WTC11 (cell line): ENCODE results near the gene IRF2. TPM values are rescaled to one million over a fixed set of nuclear protein-coding genes. Genes with fewer than 3 reads are reported as not detected.

Experiments used
- ATAC-seq: fragments of 200-7000 bp; cut with Tn5 transposase; 2 replicates; pipeline ENCODE4 v1.10.0; 2021; ENCODE audit warnings: mild to moderate bottlenecking, moderate library complexity
- CTCF ChIA-PET: fragments of 300-600 bp; sonication (Branson Sonifier 250); formaldehyde crosslinking; loops from one replicate; lab custom pipeline; 2021; ENCODE audit warnings: antibody characterized with exemption; lab: Charles Lee
- POLR2A ChIA-PET: fragments of 350-600 bp; sonication (Branson Sonifier 250); formaldehyde crosslinking; loops from one replicate; lab custom pipeline; 2021; ENCODE audit warnings: antibody characterized with exemption; lab: Charles Lee
- DNase-seq: peaks from one replicate; pipeline ENCODE4 v3.0.0; 2021; ENCODE audit warnings: low spot score
- H3K27ac Mint-ChIP-seq: 2 replicates; pipeline ENCODE4 v1.8.0; 2021; ENCODE audit warnings: mixed read lengths
- H3K27me3 Mint-ChIP-seq: 2 replicates; pipeline ENCODE4 v1.8.0; 2021; ENCODE audit warnings: low read depth, mild to moderate bottlenecking, moderate library complexity, mixed read lengths
- H3K36me3 Mint-ChIP-seq: 2 replicates; pipeline ENCODE4 v1.8.0; 2021; ENCODE audit warnings: mixed read lengths
- H3K4me1 Mint-ChIP-seq: 2 replicates; pipeline ENCODE4 v1.8.0; 2022; ENCODE audit warnings: mixed read lengths
- H3K4me3 Mint-ChIP-seq: 2 replicates; pipeline ENCODE4 v1.8.0; 2021; ENCODE audit warnings: mild to moderate bottlenecking, moderate library complexity, mixed read lengths
- H3K9me3 Mint-ChIP-seq: 2 replicates; pipeline ENCODE4 v1.8.0; 2021; ENCODE audit warnings: mixed read lengths
- ETV6 ChIP-seq: sonication (generic); formaldehyde crosslinking; IDR thresholded peaks from 2 replicates; pipeline ENCODE4 v1.8.1; 2022; ENCODE audit warnings: mild to moderate bottlenecking, missing genetic modification reagents
- GRHL2 ChIP-seq: fragments of 250-450 bp; sonication (Bioruptor Pico); IDR thresholded peaks from 2 replicates; pipeline ENCODE4 v1.8.0; 2022; ENCODE audit warnings: mild to moderate bottlenecking, moderate library complexity; ENCODE audit not compliant: insufficient replicate concordance, severe bottlenecking
- JAZF1 ChIP-seq: fragments of 250-450 bp; sonication (Bioruptor Pico); IDR thresholded peaks from 2 replicates; pipeline ENCODE4 v1.9.0; 2021; ENCODE audit warnings: moderate library complexity, mild to moderate bottlenecking, inconsistent platforms
- JUN ChIP-seq: sonication (generic); formaldehyde crosslinking; IDR thresholded peaks from 2 replicates; pipeline ENCODE4 v1.8.0; 2023; ENCODE audit warnings: mild to moderate bottlenecking, missing genetic modification reagents
- KAT7 ChIP-seq: sonication (generic); formaldehyde crosslinking; IDR thresholded peaks from 2 replicates; pipeline ENCODE4 v1.8.1; 2023; ENCODE audit warnings: missing genetic modification reagents, mild to moderate bottlenecking, borderline replicate concordance
- MYBL2 ChIP-seq: sonication (generic); formaldehyde crosslinking; IDR thresholded peaks from 2 replicates; pipeline ENCODE4 v1.8.1; 2023; ENCODE audit warnings: mild to moderate bottlenecking, moderate library complexity, missing genetic modification reagents
- NR3C1 ChIP-seq: sonication (generic); formaldehyde crosslinking; conservative IDR thresholded peaks from 2 replicates; pipeline ENCODE4 v1.8.1; 2023; ENCODE audit warnings: low read depth, mild to moderate bottlenecking, missing genetic modification reagents
- RORB ChIP-seq: fragments of 250-450 bp; sonication (Bioruptor Pico); IDR thresholded peaks from 2 replicates; pipeline ENCODE4 v1.9.0; 2021; ENCODE audit warnings: mild to moderate bottlenecking
- SP1 ChIP-seq: sonication (generic); formaldehyde crosslinking; conservative IDR thresholded peaks from 2 replicates; pipeline ENCODE4 v1.8.1; 2022; ENCODE audit warnings: missing genetic modification reagents
- ZNF138 ChIP-seq: sonication (generic); formaldehyde crosslinking; conservative IDR thresholded peaks from 2 replicates; pipeline ENCODE4 v1.8.1; 2022; ENCODE audit warnings: mild to moderate bottlenecking, moderate library complexity, missing genetic modification reagents
- ZNF671 ChIP-seq: fragments of 250-450 bp; sonication (Bioruptor Pico); IDR thresholded peaks from 2 replicates; pipeline ENCODE4 v1.8.0; 2021; ENCODE audit warnings: mild to moderate bottlenecking
- total RNA-seq: library from RNA; stranded (reverse); gene quantifications from 3 replicates; pipeline ENCODE4 v1.2.3, GENCODE V29; 2021
- TF ChIP-seq, protein P1 (sequence below): sonication (generic); formaldehyde crosslinking; IDR thresholded peaks from 2 replicates; pipeline ENCODE4 v1.8.1; 2023; ENCODE audit warnings: mild to moderate bottlenecking, missing genetic modification reagents
- TF ChIP-seq, protein P2 (sequence below): fragments of 250-450 bp; sonication (Bioruptor Pico); IDR thresholded peaks from 2 replicates; pipeline ENCODE4 v2.1.2; 2022; ENCODE audit warnings: mild to moderate bottlenecking, moderate library complexity
- TF ChIP-seq, protein P3 (sequence below): sonication (generic); formaldehyde crosslinking; IDR thresholded peaks from 2 replicates; pipeline ENCODE4 v1.8.0; 2022; ENCODE audit warnings: mild to moderate bottlenecking, missing genetic modification reagents
- TF ChIP-seq, protein P4 (sequence below): sonication (generic); formaldehyde crosslinking; conservative IDR thresholded peaks from 2 replicates; pipeline ENCODE4 v1.8.1; 2022; ENCODE audit warnings: mild to moderate bottlenecking, missing genetic modification reagents
- TF ChIP-seq, protein P5 (sequence below): fragments of 250-450 bp; sonication (Bioruptor Pico); conservative IDR thresholded peaks from 2 replicates; pipeline ENCODE4 v1.9.0; 2021; ENCODE audit warnings: mild to moderate bottlenecking

Gene IRF2
- total RNA-seq, 1 experiment from 2014 or later, result 11.8 TPM

DNA sequence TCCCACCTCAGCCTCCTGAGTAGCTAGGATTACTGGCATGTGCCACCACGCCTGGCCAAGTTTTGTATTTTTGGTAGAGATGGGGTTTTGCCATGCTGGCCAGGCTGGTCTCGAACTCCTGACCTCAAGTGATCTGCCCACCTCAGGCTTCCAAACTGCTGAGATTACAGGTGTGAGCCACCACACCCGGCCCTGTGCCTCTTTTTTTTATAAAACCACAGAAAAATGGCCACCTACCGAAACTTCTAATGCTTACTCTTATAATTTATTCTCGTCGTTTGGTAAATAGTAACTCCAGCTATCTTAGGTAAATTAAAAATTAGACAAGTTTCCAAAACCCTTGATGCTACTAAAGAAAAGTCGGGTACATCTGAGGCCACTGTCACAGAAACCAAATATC is 54.4 kb downstream of the IRF2 start (continued):
- TF ChIP-seq, protein P1, sequence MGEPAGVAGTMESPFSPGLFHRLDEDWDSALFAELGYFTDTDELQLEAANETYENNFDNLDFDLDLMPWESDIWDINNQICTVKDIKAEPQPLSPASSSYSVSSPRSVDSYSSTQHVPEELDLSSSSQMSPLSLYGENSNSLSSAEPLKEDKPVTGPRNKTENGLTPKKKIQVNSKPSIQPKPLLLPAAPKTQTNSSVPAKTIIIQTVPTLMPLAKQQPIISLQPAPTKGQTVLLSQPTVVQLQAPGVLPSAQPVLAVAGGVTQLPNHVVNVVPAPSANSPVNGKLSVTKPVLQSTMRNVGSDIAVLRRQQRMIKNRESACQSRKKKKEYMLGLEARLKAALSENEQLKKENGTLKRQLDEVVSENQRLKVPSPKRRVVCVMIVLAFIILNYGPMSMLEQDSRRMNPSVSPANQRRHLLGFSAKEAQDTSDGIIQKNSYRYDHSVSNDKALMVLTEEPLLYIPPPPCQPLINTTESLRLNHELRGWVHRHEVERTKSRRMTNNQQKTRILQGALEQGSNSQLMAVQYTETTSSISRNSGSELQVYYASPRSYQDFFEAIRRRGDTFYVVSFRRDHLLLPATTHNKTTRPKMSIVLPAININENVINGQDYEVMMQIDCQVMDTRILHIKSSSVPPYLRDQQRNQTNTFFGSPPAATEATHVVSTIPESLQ (CRISPR knock-in tag), result no peak
- TF ChIP-seq NR3C1 (CRISPR knock-in tag), result no peak
- TF ChIP-seq JUN (CRISPR knock-in tag), result no peak
- TF ChIP-seq MYBL2 (CRISPR knock-in tag), result no peak

DNA sequence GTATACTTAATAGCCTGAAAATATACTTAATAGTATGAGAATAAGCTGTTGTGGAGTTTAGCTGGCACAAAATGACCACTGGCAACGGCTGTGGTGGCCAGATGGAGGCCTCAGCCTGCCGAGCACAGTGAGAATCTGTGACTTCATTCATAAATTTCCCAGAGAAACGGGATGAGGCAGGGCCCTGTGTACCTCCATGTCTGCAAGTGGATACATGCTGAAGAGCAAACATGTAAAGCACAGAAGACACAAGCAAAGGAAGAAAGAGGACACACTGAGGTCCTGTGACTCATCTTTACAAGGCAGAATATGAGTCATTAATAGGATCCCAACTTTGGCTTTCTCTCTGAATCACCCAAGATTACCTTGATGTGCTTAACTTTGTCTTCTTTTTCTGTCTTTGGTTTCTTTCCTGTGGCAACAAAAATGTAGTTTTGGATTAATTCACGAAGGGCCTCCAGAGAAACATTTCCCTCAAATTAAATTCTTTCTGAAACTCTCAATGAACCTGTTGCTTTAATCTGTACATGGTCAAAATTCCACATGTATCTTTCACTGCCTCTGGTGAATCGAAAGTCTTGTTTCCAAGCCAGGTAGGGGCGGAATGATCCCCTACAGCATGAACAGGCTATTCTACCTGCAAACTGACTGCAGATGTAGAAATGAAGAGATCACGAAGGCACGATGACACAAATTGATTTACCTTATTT is 56.4 kb downstream of the IRF2 start:
- peaks cover 3% of the 10 kb centered on the region; the same call in 1 of the 2 replicates for H3K27me3 Mint-ChIP-seq
- H3K4me1 Mint-ChIP-seq, result peaks cover 16% of the 10 kb centered on the region
- ChIA-PET CTCF (interaction anchor here (1.5 kb wide), 1 partner anchor 154 kb away, joined by 4 read pairs; no protein-coding TSS in a partner anchor), POLR2A (interaction anchor here (0.5 kb wide), 1 partner anchor 27 kb away, joined by 4 read pairs; no protein-coding TSS in a partner anchor)
- peaks cover 40% of the 10 kb centered on the region for H3K36me3 Mint-ChIP-seq
- ATAC-seq (no peak), DNase-seq (no peak)
- TF ChIP-seq ZNF138 (CRISPR knock-in tag) (no peak), SP1 (CRISPR knock-in tag) (no peak), JAZF1 (CRISPR knock-in tag) (no peak), ZNF671 (CRISPR knock-in tag) (no peak), GRHL2 (CRISPR knock-in tag) (no peak), KAT7 (CRISPR knock-in tag) (no peak), ETV6 (no peak), RORB (no peak)
- TF ChIP-seq, protein P2, sequence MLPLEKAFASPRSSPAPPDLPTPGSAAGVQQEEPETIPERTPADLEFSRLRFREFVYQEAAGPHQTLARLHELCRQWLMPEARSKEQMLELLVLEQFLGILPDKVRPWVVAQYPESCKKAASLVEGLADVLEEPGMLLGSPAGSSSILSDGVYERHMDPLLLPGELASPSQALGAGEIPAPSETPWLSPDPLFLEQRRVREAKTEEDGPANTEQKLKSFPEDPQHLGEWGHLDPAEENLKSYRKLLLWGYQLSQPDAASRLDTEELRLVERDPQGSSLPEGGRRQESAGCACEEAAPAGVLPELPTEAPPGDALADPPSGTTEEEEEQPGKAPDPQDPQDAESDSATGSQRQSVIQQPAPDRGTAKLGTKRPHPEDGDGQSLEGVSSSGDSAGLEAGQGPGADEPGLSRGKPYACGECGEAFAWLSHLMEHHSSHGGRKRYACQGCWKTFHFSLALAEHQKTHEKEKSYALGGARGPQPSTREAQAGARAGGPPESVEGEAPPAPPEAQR, result no peak
- TF ChIP-seq, protein P3, sequence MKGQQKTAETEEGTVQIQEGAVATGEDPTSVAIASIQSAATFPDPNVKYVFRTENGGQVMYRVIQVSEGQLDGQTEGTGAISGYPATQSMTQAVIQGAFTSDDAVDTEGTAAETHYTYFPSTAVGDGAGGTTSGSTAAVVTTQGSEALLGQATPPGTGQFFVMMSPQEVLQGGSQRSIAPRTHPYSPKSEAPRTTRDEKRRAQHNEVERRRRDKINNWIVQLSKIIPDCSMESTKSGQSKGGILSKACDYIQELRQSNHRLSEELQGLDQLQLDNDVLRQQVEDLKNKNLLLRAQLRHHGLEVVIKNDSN (CRISPR knock-in tag), result no peak
- TF ChIP-seq, protein P4, sequence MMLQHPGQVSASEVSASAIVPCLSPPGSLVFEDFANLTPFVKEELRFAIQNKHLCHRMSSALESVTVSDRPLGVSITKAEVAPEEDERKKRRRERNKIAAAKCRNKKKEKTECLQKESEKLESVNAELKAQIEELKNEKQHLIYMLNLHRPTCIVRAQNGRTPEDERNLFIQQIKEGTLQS (CRISPR knock-in tag), result no peak
- TF ChIP-seq, protein P5, sequence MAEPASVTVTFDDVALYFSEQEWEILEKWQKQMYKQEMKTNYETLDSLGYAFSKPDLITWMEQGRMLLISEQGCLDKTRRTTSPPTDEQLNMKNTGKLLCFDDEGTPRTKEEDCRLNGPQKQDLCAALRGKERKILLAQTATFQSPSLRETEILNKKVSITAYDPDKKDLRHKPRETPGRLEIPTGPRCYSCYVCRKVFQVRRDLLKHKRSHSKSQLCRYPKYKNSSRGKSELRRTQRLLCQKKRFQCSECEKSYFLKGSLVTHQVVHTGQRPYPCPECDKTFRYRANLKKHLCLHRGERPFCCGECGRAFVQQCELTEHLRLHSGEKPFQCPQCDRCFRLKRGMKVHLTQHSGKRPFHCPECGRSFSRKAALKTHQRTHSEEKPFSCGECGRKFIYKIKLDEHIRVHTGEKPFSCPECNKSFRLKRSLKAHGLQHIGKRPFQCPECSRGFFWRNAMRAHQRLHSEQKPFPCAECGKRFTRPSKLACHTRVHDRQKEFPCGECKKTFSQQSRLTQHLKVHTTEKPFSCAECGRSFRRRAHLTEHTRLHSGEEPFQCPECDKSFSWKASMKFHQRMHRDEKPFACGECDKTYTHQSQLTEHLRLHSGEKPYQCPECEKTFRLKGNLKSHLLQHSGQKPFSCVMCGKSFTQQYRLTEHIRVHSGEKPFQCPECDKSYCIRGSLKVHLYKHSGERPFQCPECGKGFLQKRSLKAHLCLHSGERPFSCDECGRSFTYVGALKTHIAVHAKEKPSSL (CRISPR knock-in tag), result no peak
- H3K9me3 Mint-ChIP-seq, result peaks cover 10% of the 10 kb centered on the region
- no peak overlapping the region for H3K4me3 Mint-ChIP-seq
- no peak overlapping the region for H3K27ac Mint-ChIP-seq
